HepG2 (cell line): Measurements from ENCODE around the gene TJP3. TPM values are rescaled to one million over a fixed set of nuclear protein-coding genes. Genes with fewer than 3 reads are reported as not detected.

Experiments
- CCDC6 ChIP-seq: sonication (generic); formaldehyde crosslinking; IDR thresholded peaks from 2 replicates; pipeline ENCODE4 v1.8.1; 2022; ENCODE audit warnings: mild to moderate bottlenecking, missing genetic modification reagents, moderate library complexity
- GLI4 ChIP-seq: sonication (generic); formaldehyde crosslinking; IDR thresholded peaks from 2 replicates; pipeline ENCODE4 v1.5.1; 2020; ENCODE audit warnings: missing genetic modification reagents, mild to moderate bottlenecking, moderate library complexity, borderline replicate concordance
- NCOR1 ChIP-seq: fragments of 200-600 bp; sonication (generic); IDR thresholded peaks from 2 replicates; pipeline ENCODE4 v1.7.0; 2017; ENCODE audit warnings: antibody characterized with exemption, low read length, borderline replicate concordance
- STAG1 ChIP-seq: sonication (generic); formaldehyde crosslinking; IDR thresholded peaks from 2 replicates; pipeline ENCODE4 v1.4.0; 2020; ENCODE audit warnings: missing genetic modification reagents
- TBX3 ChIP-seq: fragments of 450-650 bp; IDR thresholded peaks from 2 replicates; pipeline ENCODE4 v1.6.1; 2017; ENCODE audit warnings: antibody characterized with exemption, mild to moderate bottlenecking, inconsistent platforms, borderline replicate concordance
- ZNF547 ChIP-seq: sonication (generic); formaldehyde crosslinking; IDR thresholded peaks from 2 replicates; pipeline ENCODE4 v1.5.1; 2020; ENCODE audit warnings: mild to moderate bottlenecking, missing genetic modification reagents
- ZNF563 ChIP-seq: sonication (generic); formaldehyde crosslinking; IDR thresholded peaks from 2 replicates; pipeline ENCODE4 v1.8.0; 2022; ENCODE audit warnings: mild to moderate bottlenecking, moderate library complexity, missing genetic modification reagents
- polyA plus RNA-seq, 8 experiments: library from polyadenylated mRNA; depleted of rRNA in 3 of 8; stranded (reverse) in 7 of 8; unstranded in 1 of 8; fragments of >200 nt; fragmentation: Illumina TruSeq in 4 of 8; extraction: Trizol in 4 of 8; gene quantifications; 2 replicates each; pipeline versions ENCODE4 v1.2.1 to v1.2.3, GENCODE V29; 2011 to 2016; ENCODE audit warnings: low read depth in 4 of 8, missing spikeins in 1 of 8, mixed read lengths in 1 of 8; ENCODE audit not compliant: insufficient read depth in 1 of 8
- total RNA-seq, 5 experiments: library from RNA; depleted of rRNA; stranded (reverse); fragments of >200 nt; fragmentation: Illumina TruSeq; extraction: Trizol; gene quantifications; 2 replicates each; pipeline ENCODE4 v1.2.3, GENCODE V29; 2016; ENCODE audit warnings: low read depth in 1 of 5
- TF ChIP-seq, protein P1 (sequence below): sonication (generic); formaldehyde crosslinking; IDR thresholded peaks from 2 replicates; pipeline ENCODE4 v1.4.0; 2020; ENCODE audit warnings: missing genetic modification reagents
- TF ChIP-seq, protein P2 (sequence below): sonication (generic); formaldehyde crosslinking; IDR thresholded peaks from 2 replicates; pipeline ENCODE4 v1.5.0; 2020; ENCODE audit warnings: mild to moderate bottlenecking, missing genetic modification reagents
- TF ChIP-seq, protein P3 (sequence below): sonication (generic); formaldehyde crosslinking; conservative IDR thresholded peaks from 2 replicates; pipeline ENCODE4 v1.5.0; 2020; ENCODE audit warnings: missing genetic modification reagents
- TF ChIP-seq, protein P4 (sequence below): sonication (generic); formaldehyde crosslinking; IDR thresholded peaks from 2 replicates; pipeline ENCODE4; 2020; ENCODE audit warnings: missing genetic modification reagents, mild to moderate bottlenecking, borderline replicate concordance
- TF ChIP-seq, protein P5 (sequence below): IDR thresholded peaks from 2 replicates; pipeline ENCODE4 v1.6.1; 2016; ENCODE audit warnings: control low read depth
- TF ChIP-seq, protein P6 (sequence below): sonication (generic); formaldehyde crosslinking; IDR thresholded peaks from 2 replicates; pipeline ENCODE4 v1.4.0; 2020; ENCODE audit warnings: missing genetic modification reagents, borderline replicate concordance

Gene TJP3
- total and polyA plus RNA-seq, 2 of the 13 experiments (the other 11 are each of a cell fraction or from before 2014, with no cell fraction given), result 2.3 to 21.5 TPM

DNA sequence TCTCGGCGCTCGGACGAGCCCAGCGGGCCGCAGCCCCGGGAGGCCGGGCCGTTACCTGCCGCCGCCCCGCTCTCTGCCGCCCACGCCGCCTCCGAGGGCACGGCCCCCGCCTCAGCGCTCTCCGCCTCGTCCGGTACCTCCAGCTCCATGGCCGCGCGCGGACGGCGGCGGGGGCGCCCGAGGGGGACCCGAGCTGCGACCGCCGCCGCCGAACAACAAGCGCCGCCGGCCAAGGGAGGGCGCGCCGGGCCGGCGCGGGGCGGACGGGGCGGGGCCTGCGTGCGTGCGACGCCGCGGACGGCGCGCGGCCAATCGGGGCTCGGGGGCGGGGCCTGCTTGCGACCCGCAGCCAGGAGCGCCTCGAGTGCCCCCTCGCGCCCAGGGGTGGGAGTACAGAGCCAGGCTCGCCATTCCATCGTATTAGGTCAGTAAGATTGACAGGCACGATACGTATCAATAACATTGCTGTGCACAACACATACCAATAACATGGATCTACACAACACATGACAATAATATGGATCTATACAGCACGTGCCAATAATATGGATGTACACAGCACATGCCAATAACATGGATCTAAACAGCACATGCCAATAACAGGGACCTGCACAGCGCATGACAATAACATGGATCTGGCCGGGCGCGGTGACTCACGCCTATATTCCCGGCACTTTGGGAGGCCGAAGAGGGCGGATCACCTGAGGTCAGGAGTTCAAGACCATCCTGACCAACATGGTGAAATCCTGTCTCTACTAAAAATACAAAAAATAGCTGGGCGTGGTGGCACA lies 7.7 kb upstream of the TJP3 start, which contains the start of gene PIP5K1C (continued):
- TF ChIP-seq, protein P1, sequence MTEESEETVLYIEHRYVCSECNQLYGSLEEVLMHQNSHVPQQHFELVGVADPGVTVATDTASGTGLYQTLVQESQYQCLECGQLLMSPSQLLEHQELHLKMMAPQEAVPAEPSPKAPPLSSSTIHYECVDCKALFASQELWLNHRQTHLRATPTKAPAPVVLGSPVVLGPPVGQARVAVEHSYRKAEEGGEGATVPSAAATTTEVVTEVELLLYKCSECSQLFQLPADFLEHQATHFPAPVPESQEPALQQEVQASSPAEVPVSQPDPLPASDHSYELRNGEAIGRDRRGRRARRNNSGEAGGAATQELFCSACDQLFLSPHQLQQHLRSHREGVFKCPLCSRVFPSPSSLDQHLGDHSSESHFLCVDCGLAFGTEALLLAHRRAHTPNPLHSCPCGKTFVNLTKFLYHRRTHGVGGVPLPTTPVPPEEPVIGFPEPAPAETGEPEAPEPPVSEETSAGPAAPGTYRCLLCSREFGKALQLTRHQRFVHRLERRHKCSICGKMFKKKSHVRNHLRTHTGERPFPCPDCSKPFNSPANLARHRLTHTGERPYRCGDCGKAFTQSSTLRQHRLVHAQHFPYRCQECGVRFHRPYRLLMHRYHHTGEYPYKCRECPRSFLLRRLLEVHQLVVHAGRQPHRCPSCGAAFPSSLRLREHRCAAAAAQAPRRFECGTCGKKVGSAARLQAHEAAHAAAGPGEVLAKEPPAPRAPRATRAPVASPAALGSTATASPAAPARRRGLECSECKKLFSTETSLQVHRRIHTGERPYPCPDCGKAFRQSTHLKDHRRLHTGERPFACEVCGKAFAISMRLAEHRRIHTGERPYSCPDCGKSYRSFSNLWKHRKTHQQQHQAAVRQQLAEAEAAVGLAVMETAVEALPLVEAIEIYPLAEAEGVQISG (CRISPR knock-in tag), result peak; percentile 30; the same call in 1 of the 2 replicates
- TF ChIP-seq CCDC6 (CRISPR knock-in tag) (0 out of 2 replicates have a peak, but pooled peaks have one; percentile 27), GLI4 (CRISPR knock-in tag) (no peak), STAG1 (CRISPR knock-in tag) (peak; percentile 43), ZNF563 (CRISPR knock-in tag) (no peak), TBX3 (no peak), NCOR1 (no peak), ZNF547 (CRISPR knock-in tag) (no peak)
- TF ChIP-seq, protein P2, sequence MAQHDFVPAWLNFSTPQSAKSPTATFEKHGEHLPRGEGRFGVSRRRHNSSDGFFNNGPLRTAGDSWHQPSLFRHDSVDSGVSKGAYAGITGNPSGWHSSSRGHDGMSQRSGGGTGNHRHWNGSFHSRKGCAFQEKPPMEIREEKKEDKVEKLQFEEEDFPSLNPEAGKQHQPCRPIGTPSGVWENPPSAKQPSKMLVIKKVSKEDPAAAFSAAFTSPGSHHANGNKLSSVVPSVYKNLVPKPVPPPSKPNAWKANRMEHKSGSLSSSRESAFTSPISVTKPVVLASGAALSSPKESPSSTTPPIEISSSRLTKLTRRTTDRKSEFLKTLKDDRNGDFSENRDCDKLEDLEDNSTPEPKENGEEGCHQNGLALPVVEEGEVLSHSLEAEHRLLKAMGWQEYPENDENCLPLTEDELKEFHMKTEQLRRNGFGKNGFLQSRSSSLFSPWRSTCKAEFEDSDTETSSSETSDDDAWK (CRISPR knock-in tag), result no peak
- TF ChIP-seq, protein P3, sequence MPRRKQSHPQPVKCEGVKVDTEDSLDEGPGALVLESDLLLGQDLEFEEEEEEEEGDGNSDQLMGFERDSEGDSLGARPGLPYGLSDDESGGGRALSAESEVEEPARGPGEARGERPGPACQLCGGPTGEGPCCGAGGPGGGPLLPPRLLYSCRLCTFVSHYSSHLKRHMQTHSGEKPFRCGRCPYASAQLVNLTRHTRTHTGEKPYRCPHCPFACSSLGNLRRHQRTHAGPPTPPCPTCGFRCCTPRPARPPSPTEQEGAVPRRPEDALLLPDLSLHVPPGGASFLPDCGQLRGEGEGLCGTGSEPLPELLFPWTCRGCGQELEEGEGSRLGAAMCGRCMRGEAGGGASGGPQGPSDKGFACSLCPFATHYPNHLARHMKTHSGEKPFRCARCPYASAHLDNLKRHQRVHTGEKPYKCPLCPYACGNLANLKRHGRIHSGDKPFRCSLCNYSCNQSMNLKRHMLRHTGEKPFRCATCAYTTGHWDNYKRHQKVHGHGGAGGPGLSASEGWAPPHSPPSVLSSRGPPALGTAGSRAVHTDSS (CRISPR knock-in tag), result no peak
- TF ChIP-seq, protein P4, sequence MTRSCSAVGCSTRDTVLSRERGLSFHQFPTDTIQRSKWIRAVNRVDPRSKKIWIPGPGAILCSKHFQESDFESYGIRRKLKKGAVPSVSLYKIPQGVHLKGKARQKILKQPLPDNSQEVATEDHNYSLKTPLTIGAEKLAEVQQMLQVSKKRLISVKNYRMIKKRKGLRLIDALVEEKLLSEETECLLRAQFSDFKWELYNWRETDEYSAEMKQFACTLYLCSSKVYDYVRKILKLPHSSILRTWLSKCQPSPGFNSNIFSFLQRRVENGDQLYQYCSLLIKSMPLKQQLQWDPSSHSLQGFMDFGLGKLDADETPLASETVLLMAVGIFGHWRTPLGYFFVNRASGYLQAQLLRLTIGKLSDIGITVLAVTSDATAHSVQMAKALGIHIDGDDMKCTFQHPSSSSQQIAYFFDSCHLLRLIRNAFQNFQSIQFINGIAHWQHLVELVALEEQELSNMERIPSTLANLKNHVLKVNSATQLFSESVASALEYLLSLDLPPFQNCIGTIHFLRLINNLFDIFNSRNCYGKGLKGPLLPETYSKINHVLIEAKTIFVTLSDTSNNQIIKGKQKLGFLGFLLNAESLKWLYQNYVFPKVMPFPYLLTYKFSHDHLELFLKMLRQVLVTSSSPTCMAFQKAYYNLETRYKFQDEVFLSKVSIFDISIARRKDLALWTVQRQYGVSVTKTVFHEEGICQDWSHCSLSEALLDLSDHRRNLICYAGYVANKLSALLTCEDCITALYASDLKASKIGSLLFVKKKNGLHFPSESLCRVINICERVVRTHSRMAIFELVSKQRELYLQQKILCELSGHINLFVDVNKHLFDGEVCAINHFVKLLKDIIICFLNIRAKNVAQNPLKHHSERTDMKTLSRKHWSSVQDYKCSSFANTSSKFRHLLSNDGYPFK (CRISPR knock-in tag), result no peak
- TF ChIP-seq, protein P5, sequence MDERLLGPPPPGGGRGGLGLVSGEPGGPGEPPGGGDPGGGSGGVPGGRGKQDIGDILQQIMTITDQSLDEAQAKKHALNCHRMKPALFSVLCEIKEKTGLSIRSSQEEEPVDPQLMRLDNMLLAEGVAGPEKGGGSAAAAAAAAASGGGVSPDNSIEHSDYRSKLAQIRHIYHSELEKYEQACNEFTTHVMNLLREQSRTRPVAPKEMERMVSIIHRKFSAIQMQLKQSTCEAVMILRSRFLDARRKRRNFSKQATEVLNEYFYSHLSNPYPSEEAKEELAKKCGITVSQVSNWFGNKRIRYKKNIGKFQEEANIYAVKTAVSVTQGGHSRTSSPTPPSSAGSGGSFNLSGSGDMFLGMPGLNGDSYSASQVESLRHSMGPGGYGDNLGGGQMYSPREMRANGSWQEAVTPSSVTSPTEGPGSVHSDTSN (CRISPR knock-in tag), result peak; percentile 65
- TF ChIP-seq, protein P6, sequence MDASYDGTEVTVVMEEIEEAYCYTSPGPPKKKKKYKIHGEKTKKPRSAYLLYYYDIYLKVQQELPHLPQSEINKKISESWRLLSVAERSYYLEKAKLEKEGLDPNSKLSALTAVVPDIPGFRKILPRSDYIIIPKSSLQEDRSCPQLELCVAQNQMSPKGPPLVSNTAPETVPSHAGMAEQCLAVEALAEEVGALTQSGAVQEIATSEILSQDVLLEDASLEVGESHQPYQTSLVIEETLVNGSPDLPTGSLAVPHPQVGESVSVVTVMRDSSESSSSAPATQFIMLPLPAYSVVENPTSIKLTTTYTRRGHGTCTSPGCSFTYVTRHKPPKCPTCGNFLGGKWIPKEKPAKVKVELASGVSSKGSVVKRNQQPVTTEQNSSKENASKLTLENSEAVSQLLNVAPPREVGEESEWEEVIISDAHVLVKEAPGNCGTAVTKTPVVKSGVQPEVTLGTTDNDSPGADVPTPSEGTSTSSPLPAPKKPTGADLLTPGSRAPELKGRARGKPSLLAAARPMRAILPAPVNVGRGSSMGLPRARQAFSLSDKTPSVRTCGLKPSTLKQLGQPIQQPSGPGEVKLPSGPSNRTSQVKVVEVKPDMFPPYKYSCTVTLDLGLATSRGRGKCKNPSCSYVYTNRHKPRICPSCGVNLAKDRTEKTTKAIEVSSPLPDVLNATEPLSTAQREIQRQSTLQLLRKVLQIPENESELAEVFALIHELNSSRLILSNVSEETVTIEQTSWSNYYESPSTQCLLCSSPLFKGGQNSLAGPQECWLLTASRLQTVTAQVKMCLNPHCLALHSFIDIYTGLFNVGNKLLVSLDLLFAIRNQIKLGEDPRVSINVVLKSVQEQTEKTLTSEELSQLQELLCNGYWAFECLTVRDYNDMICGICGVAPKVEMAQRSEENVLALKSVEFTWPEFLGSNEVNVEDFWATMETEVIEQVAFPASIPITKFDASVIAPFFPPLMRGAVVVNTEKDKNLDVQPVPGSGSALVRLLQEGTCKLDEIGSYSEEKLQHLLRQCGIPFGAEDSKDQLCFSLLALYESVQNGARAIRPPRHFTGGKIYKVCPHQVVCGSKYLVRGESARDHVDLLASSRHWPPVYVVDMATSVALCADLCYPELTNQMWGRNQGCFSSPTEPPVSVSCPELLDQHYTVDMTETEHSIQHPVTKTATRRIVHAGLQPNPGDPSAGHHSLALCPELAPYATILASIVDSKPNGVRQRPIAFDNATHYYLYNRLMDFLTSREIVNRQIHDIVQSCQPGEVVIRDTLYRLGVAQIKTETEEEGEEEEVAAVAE (CRISPR knock-in tag), result no peak; the same call in 1 of the 2 replicates
